Measurements from ENCODE around the gene ATG7. TPM values are rescaled to one million over a fixed set of nuclear protein-coding genes. Genes with fewer than 3 reads are reported as not detected.

ATG7 gene
- total RNA-seq, 1 donor from 2014 or later: 53.4 TPM

DNA sequence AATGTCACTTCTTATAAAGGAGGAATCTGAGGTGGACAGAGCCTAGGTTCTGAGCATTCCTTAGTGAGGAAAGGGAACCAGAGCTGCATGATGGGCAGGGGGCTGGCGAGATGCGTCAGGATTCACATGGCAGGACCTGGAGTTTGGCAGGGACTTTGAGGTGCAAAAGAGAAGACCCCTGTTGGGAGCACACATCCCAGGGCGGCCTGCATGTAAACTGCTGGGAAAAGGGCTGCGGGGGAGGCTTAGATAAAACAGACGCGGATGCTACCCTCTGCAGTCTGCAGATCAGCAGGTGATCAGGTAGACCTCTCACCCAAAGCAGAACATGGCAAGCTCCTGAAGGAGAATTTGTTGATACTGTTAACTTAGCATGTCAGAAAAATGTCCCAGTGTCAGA, 203.1 kb downstream of the ATG7 start:
- DNase-seq (ENCODE audit: low read depth) (no peak), FAIRE-seq (no peak)
- TF ChIP-seq, protein P1, sequence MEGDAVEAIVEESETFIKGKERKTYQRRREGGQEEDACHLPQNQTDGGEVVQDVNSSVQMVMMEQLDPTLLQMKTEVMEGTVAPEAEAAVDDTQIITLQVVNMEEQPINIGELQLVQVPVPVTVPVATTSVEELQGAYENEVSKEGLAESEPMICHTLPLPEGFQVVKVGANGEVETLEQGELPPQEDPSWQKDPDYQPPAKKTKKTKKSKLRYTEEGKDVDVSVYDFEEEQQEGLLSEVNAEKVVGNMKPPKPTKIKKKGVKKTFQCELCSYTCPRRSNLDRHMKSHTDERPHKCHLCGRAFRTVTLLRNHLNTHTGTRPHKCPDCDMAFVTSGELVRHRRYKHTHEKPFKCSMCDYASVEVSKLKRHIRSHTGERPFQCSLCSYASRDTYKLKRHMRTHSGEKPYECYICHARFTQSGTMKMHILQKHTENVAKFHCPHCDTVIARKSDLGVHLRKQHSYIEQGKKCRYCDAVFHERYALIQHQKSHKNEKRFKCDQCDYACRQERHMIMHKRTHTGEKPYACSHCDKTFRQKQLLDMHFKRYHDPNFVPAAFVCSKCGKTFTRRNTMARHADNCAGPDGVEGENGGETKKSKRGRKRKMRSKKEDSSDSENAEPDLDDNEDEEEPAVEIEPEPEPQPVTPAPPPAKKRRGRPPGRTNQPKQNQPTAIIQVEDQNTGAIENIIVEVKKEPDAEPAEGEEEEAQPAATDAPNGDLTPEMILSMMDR (IDR thresholded peaks at IDR 0.05; ENCODE audit: insufficient read depth, low read length, severe bottlenecking): no peak
- Histone ChIP-seq H3K27me3 (ENCODE audit: control insufficient read depth, insufficient read depth, low read length) (no peaks in the 10 kb centered on the region), H3K36me3 (ENCODE audit: control insufficient read depth, insufficient read depth, low read length) (no peaks in the 10 kb centered on the region), H3K4me3 (ENCODE audit: low read depth, low read length) (no peak overlapping the region)

DNA sequence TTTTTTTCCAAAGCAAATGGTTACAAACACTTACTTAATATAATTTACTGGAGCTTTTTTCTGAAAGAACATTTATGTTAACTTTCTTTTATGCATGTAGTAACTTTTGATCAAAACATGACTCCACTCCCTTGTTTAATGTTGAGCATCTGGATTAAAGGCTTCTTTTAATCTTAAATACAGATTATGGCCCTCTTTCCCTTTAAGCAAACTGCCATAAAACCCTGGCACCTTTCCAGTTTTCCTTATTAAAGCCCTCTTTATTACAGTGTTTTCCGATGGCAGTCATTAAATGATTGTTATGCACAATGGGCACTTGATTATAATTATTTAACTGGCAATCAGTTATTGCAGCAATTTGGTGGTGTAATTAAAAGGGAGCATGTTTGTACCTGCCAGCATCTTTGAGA, 204.5 kb downstream of the ATG7 start:
- no peak for FAIRE-seq
- Histone ChIP-seq H3K4me3 (ENCODE audit: low read depth, low read length) (no peak overlapping the region), H3K27me3 (ENCODE audit: control insufficient read depth, insufficient read depth, low read length) (no peaks in the 10 kb centered on the region), H3K36me3 (ENCODE audit: control insufficient read depth, insufficient read depth, low read length) (no peaks in the 10 kb centered on the region)
- TF ChIP-seq, protein P1 (IDR thresholded peaks at IDR 0.05; ENCODE audit: insufficient read depth, low read length, severe bottlenecking): no peak
- peak; percentile 30 for DNase-seq (ENCODE audit: low read depth)

DNA sequence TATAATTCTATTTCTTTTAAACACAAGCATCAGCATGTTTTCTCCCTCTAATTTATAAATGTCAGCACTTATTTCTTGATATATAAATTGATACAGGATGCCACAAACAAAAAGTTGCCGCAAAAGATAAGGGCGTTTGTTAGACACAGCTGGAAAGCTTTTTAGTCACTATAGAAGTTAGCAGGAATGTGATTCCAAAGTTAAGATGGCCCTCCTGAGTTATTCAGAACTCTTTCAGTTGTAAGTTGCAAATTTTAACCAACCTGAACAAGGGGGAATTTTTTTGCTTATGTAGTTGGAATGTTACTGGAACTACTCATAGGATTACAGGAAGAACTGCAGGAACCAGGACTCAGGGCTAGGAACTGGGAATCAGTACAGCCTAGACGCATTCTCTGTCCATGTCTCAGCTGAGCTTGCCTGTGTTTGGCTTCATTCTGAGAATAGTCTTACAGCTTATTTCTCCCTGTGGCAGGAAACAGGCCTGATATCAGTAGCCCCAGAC, 205.3 kb downstream of the ATG7 start:
- no peak for FAIRE-seq
- peak; percentile 85 for DNase-seq (ENCODE audit: low read depth)
- H3K4me3 ChIP-seq (ENCODE audit: low read depth, low read length): no peak overlapping the region
- H3K27me3 ChIP-seq (ENCODE audit: control insufficient read depth, insufficient read depth, low read length): no peaks in the 10 kb centered on the region
- H3K36me3 ChIP-seq (ENCODE audit: control insufficient read depth, insufficient read depth, low read length): no peaks in the 10 kb centered on the region
- TF ChIP-seq, protein P1 (IDR thresholded peaks at IDR 0.05; ENCODE audit: insufficient read depth, low read length, severe bottlenecking): no peak

DNA sequence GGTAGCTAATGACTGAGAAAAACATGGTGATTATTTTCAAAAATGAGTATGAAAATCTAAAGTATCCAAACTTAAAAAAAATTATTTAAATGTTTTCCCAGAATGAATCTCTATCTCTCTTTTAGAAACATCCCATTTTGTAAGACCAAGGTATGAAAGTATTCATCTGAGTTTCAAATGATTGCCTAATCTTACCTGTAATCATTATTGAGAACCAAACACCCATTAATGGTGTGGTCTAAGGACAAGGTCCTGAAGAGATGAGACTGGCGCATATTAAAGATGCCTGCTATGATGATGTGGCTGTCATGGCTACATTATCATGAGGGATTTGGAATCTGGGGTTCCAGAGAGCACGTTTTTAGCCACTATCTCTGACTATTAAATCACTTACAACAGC, 206.0 kb downstream of the ATG7 start:
- TF ChIP-seq, protein P1 (IDR thresholded peaks at IDR 0.05; ENCODE audit: insufficient read depth, low read length, severe bottlenecking): no peak
- no peaks in the 10 kb centered on the region for H3K27me3 ChIP-seq (ENCODE audit: control insufficient read depth, insufficient read depth, low read length)
- FAIRE-seq (no peak), DNase-seq (ENCODE audit: low read depth) (peak; percentile 52)
- H3K4me3 ChIP-seq (ENCODE audit: low read depth, low read length): no peak overlapping the region
- H3K36me3 ChIP-seq (ENCODE audit: control insufficient read depth, insufficient read depth, low read length): no peaks in the 10 kb centered on the region

DNA sequence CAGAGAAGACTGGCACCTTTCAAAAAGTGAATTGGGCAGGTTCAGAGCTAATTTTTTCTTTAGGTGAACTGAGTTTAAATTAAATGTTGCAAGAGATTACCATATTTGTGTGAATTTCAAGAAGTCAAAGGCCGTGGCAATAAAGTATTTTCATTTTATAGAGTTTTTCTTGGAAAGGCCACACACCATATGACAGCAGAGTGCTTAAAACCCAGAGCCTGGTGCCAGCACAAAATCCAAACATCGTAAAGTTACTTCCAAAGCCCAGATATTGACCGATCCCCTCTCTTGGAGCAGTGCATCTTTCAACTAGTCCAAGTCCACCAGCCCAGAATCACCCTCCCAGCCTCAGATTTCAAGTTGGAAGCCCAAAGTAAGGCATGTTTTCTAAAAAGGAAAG, 207.0 kb downstream of the ATG7 start:
- FAIRE-seq (no peak), DNase-seq (ENCODE audit: low read depth) (no peak)

More for the DNA sequence above, 207.0 kb downstream of the ATG7 start:
- H3K27me3 ChIP-seq (ENCODE audit: control insufficient read depth, insufficient read depth, low read length): no peaks in the 10 kb centered on the region
- TF ChIP-seq, protein P1 (IDR thresholded peaks at IDR 0.05; ENCODE audit: insufficient read depth, low read length, severe bottlenecking): no peak
- H3K36me3 ChIP-seq (ENCODE audit: control insufficient read depth, insufficient read depth, low read length): no peaks in the 10 kb centered on the region
- H3K4me3 ChIP-seq (ENCODE audit: low read depth, low read length): no peak overlapping the region
